HCT116 (cell line): ENCODE data around the gene SLC38A3. TPM values are rescaled to one million over a fixed set of nuclear protein-coding genes. Genes with fewer than 3 reads are reported as not detected.

Source experiments
- ATAC-seq: fragments of 200-7000 bp; cut with Tn5 transposase; 2 replicates; pipeline ENCODE4 v1.9.1; 2020; ENCODE audit warnings: mild to moderate bottlenecking, moderate library complexity
- BruUV-seq: library from RNA; stranded (reverse); fragments of 400-500 nt; replicated peaks from 2 replicates; lab custom pipeline; 2021; lab: Mats Ljungman, UMichigan
- CTCF ChIA-PET: fragments of 300-600 bp; sonication (Branson Sonifier 250); formaldehyde crosslinking; loops from one replicate; lab custom pipeline; 2021; ENCODE audit warnings: antibody characterized with exemption; lab: Charles Lee
- POLR2A ChIA-PET: fragments of 300-600, 350-600 bp; sonication (Branson Sonifier 250); formaldehyde crosslinking; loops from one replicate; lab custom pipeline; 2021; ENCODE audit warnings: antibody characterized with exemption; lab: Charles Lee
- RAD21 ChIA-PET, 2 experiments: fragments of 300-600 bp; sonication (Branson Sonifier 250); formaldehyde crosslinking; loops; one replicate each; lab custom pipeline; 2023; ENCODE audit warnings: low total read pairs in 2 of 2; ENCODE audit not compliant: uncharacterized antibody in 2 of 2, unreplicated experiment in 2 of 2, low non-redundant PET in 1 of 2; lab: Charles Lee
- DNase-seq: peaks from one replicate; pipeline ENCODE4 v3.0.0-alpha.2; 2010; ENCODE audit warnings: low read depth, low spot score
- H2AFZ ChIP-seq: fragments of 200-600 bp; shearing (Covaris generic), sonication (generic); 2 replicates; pipeline ENCODE4 v1.6.1; 2017; ENCODE audit warnings: low read depth, mixed run types, mixed read lengths, antibody characterized with exemption, low read length; ENCODE audit not compliant: poor library complexity, severe bottlenecking
- H3K27ac ChIP-seq: 2 replicates; pipeline ENCODE4 v1.5.1; 2012; ENCODE audit warnings: low read depth, low read length
- H3K27me3 ChIP-seq: fragments of 200-600 bp; sonication (generic); 2 replicates; pipeline ENCODE4 v1.6.1; 2016; ENCODE audit warnings: mixed run types, low read length, mixed read lengths; ENCODE audit not compliant: insufficient read depth
- H3K36me3 ChIP-seq, 2 experiments: fragments of 200-500 bp in 1 of 2; fragments of 200-600 bp in 1 of 2; sonication (Bioruptor generic) in 1 of 2; sonication (generic) in 1 of 2; 2 replicates each; pipeline versions ENCODE4 v1.5.1 to v1.6.1; 2014 to 2016; ENCODE audit warnings: low read length in 2 of 2, inconsistent platforms in 1 of 2, mixed read lengths in 1 of 2, mixed run types in 1 of 2; ENCODE audit not compliant: insufficient read depth in 2 of 2, control insufficient read depth in 1 of 2
- H3K4me1 ChIP-seq, 2 experiments: fragments of 200-600 bp in 1 of 2; sonication (generic) in 1 of 2; 2 replicates each; pipeline versions ENCODE4 v1.5.1 to v1.6.1; 2012 to 2017; ENCODE audit warnings: low read length in 2 of 2, inconsistent platforms in 1 of 2, mild to moderate bottlenecking in 1 of 2, mixed read lengths in 1 of 2, mixed run types in 1 of 2, moderate library complexity in 1 of 2; ENCODE audit not compliant: insufficient read depth in 2 of 2, control insufficient read depth in 1 of 2
- H3K4me2 ChIP-seq: fragments of 200-600 bp; sonication (generic); 2 replicates; pipeline ENCODE4 v1.6.1; 2017; ENCODE audit warnings: mixed run types, low read length, mixed read lengths
- H3K4me3 ChIP-seq, 2 experiments: fragments of 200-600 bp in 1 of 2; sonication (generic) in 1 of 2; replicated peaks in 1 of 2; 2 replicates each; pipeline ENCODE4 v1.5.1; 2011 to 2016; ENCODE audit warnings: low read length in 2 of 2, control low read depth in 1 of 2, low read depth in 1 of 2, mild to moderate bottlenecking in 1 of 2, mixed read lengths in 1 of 2, mixed run types in 1 of 2
- H3K79me2 ChIP-seq: fragments of 200-600 bp; sonication (generic); 2 replicates; pipeline ENCODE4 v1.6.1; 2017; ENCODE audit warnings: mild to moderate bottlenecking, mixed run types, low read length, moderate library complexity, mixed read lengths; ENCODE audit not compliant: insufficient read depth
- H3K9ac ChIP-seq: fragments of 200-600 bp; sonication (generic); 2 replicates; pipeline ENCODE4 v1.6.1; 2016; ENCODE audit warnings: low read length, mixed read lengths
- H3K9me2 ChIP-seq: fragments of 200-600 bp; sonication (generic), shearing (Covaris generic); 2 replicates; pipeline ENCODE4 v1.6.1; 2017; ENCODE audit warnings: mixed run types, mild to moderate bottlenecking, moderate library complexity; ENCODE audit not compliant: insufficient read depth
- H3K9me3 ChIP-seq, 2 experiments: fragments of 200-500 bp in 1 of 2; fragments of 200-600 bp in 1 of 2; sonication (Bioruptor generic) in 1 of 2; sonication (generic) in 1 of 2; 2 replicates each; pipeline ENCODE4 v1.6.1; 2014 to 2017; ENCODE audit warnings: low read length in 2 of 2, mixed read lengths in 2 of 2, inconsistent platforms in 1 of 2, low read depth in 1 of 2, mild to moderate bottlenecking in 1 of 2, mixed run types in 1 of 2, moderate library complexity in 1 of 2; ENCODE audit not compliant: control insufficient read depth in 1 of 2, insufficient read depth in 1 of 2
- H4K20me1 ChIP-seq: fragments of 200-600 bp; sonication (generic), shearing (Covaris generic); 2 replicates; pipeline ENCODE4 v1.6.1; 2017; ENCODE audit warnings: mixed run types, mild to moderate bottlenecking, moderate library complexity; ENCODE audit not compliant: insufficient read depth
- POLR2A ChIP-seq: IDR thresholded peaks from 2 replicates; pipeline ENCODE4 v1.7.0; 2011; ENCODE audit warnings: borderline replicate concordance; ENCODE audit not compliant: insufficient read depth, insufficient read length; ENCODE audit errors: extremely low read depth
- SP1 ChIP-seq: IDR thresholded peaks from 2 replicates; pipeline ENCODE4 v1.6.1; 2012; ENCODE audit warnings: low read depth
- YY1 ChIP-seq: IDR thresholded peaks from 2 replicates; pipeline ENCODE4 v1.6.1; 2011; ENCODE audit warnings: low read length, low read depth, moderate library complexity, mild to moderate bottlenecking; ENCODE audit not compliant: insufficient replicate concordance; ENCODE audit errors: extremely low read depth
- intact Hi-C: fragments of 100-400 bp; cut with micrococcal nuclease; formaldehyde crosslinking; loops from 2 replicates; pipeline ENCODE4 v1.10.0; 2022
- total RNA-seq: library from RNA; stranded (reverse); gene quantifications from one replicate; pipeline ENCODE4 v1.2.1, GENCODE V29; 2021; ENCODE audit not compliant: unreplicated experiment
- TF ChIP-seq, protein P1 (sequence below), 3 experiments: fragments of 200-600 bp in 1 of 3; sonication (generic) in 1 of 3; IDR thresholded peaks in 2 of 3; conservative IDR thresholded peaks in 1 of 3; 2 replicates each; pipeline ENCODE4 v1.5.1; 2012 to 2017; ENCODE audit warnings: low read depth in 2 of 3, low read length in 2 of 3, antibody characterized with exemption in 1 of 3, borderline replicate concordance in 1 of 3, control low read depth in 1 of 3, mild to moderate bottlenecking in 1 of 3, mixed read lengths in 1 of 3, mixed run types in 1 of 3, moderate library complexity in 1 of 3; ENCODE audit not compliant: insufficient read depth in 1 of 3

Gene SLC38A3
- total RNA-seq, 1 experiment from 2014 or later: 3.1 TPM

GRCh38 chr3:50245831-50246516, 40.9 kb downstream of the SLC38A3 start:
- Histone ChIP-seq H3K9me2 (no peaks in the 10 kb centered on the region), H3K9me3 (no peaks in the 10 kb centered on the region), H3K27me3 (no peaks in the 10 kb centered on the region), H3K9ac (peak overlapping the region; percentile 77), H3K4me3 (peak overlapping the region; percentile 50 to 59), H3K79me2 (peaks cover 94% of the 10 kb centered on the region), H4K20me1 (no peaks in the 10 kb centered on the region), H3K36me3 (peaks cover 0 to 3% of the 10 kb centered on the region in 2 experiments; a peak in 2 of 4 replicates), H3K27ac (peak overlapping the region; percentile 86), H3K4me1 (peaks cover 38 to 75% of the 10 kb centered on the region in 2 experiments), H3K4me2 (peak overlapping the region; percentile 93), H2AFZ (no peak overlapping the region)
- RAD21 ChIA-PET: interaction anchor here (1.0 to 1.5 kb wide), 6 partner anchors 10 to 51 kb away, joined by 3 to 11 read pairs (median 7); partner anchors contain the start of gene GNAI2 (in 1 of the 2)
- intact Hi-C loops: loop anchor here (1.0 kb wide), 1 partner anchor 19 kb away; no protein-coding TSS in a partner anchor
- DNase-seq (no peak), ATAC-seq (peak; percentile 87)
- no TSS peak for BruUV-seq
- POLR2A ChIA-PET: interaction anchor here (1.0 to 2.7 kb wide), 9 partner anchors 9 to 51 kb away, joined by 3 to 34 read pairs (median 5); partner anchors contain the start of gene GNAI2
- TF ChIP-seq YY1: peak; percentile 45
- TF ChIP-seq, protein P1, sequence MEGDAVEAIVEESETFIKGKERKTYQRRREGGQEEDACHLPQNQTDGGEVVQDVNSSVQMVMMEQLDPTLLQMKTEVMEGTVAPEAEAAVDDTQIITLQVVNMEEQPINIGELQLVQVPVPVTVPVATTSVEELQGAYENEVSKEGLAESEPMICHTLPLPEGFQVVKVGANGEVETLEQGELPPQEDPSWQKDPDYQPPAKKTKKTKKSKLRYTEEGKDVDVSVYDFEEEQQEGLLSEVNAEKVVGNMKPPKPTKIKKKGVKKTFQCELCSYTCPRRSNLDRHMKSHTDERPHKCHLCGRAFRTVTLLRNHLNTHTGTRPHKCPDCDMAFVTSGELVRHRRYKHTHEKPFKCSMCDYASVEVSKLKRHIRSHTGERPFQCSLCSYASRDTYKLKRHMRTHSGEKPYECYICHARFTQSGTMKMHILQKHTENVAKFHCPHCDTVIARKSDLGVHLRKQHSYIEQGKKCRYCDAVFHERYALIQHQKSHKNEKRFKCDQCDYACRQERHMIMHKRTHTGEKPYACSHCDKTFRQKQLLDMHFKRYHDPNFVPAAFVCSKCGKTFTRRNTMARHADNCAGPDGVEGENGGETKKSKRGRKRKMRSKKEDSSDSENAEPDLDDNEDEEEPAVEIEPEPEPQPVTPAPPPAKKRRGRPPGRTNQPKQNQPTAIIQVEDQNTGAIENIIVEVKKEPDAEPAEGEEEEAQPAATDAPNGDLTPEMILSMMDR (IDR thresholded peaks at IDR 0.05 in 2 of 3, conservative IDR thresholded peaks at IDR 0.05 in 1 of 3; ENCODE audit: borderline replicate concordance in 1 of 3, insufficient read depth in 1 of 3, low read depth in 2 of 3, low read length in 2 of 3): peak in 2 of 3 experiments; percentile 99; a peak in 4 of 6 replicates
- TF ChIP-seq SP1: no peak
- no peak for TF ChIP-seq POLR2A
- CTCF ChIA-PET: interaction anchor here (0.7 to 4.7 kb wide), 23 partner anchors 8 to 1811 kb away, joined by 3 to 46 read pairs (median 5); partner anchors contain the start of genes GNAI2, GNAT1, HYAL3 and IFRD2
